ENCODE data around the gene SNTB2. TPM values are rescaled to one million over a fixed set of nuclear protein-coding genes. Genes with fewer than 3 reads are reported as not detected.

Gene SNTB2
- total and polyA plus RNA-seq, 2 of the 13 experiments (the other 11 are each of a cell fraction or from before 2014, with no cell fraction given): 11.5 to 19.2 TPM

GRCh38 chr16:69310653-69311532 lies 123.9 kb downstream of the SNTB2 start, which contains the start of gene VPS4A (continued):
- 0 out of 2 replicates have a peak, but pooled peaks have one; percentile 22 for TF ChIP-seq HOXA9 (CRISPR knock-in tag; IDR thresholded peaks at IDR 0.05; ENCODE audit: borderline replicate concordance)
- TF ChIP-seq FOSL2 (CRISPR knock-in tag; IDR thresholded peaks at IDR 0.05): peak; percentile 32; the same call in 1 of the 2 replicates
- peak; percentile 89 for TF ChIP-seq HNRNPLL (IDR thresholded peaks at IDR 0.05; ENCODE audit: low read depth, low read length, poor library complexity, severe bottlenecking)
- TF ChIP-seq PITX1 (CRISPR knock-in tag; IDR thresholded peaks at IDR 0.05): 0 out of 2 replicates have a peak, but pooled peaks have one; percentile 23
- TF ChIP-seq KLF16 (CRISPR knock-in tag; IDR thresholded peaks at IDR 0.05): peak in 1 of 2 experiments; percentile 67; a peak in 2 of 4 replicates
- TF ChIP-seq ATF7-NPFF (CRISPR knock-in tag; IDR thresholded peaks at IDR 0.05; ENCODE audit: low read depth): peak; percentile 65; the same call in 1 of the 2 replicates
- TF ChIP-seq ZNF501 (CRISPR knock-in tag; IDR thresholded peaks at IDR 0.05): peak; percentile 68
- peak; percentile 22 for TF ChIP-seq TAF15 (IDR thresholded peaks at IDR 0.05; ENCODE audit: low read depth, low read length, poor library complexity, severe bottlenecking)
- TF ChIP-seq ZNF343 (CRISPR knock-in tag; IDR thresholded peaks at IDR 0.05): peak; percentile 55; the same call in 1 of the 2 replicates
- peak; percentile 45; the same call in 1 of the 2 replicates for TF ChIP-seq KLF12 (CRISPR knock-in tag; IDR thresholded peaks at IDR 0.05; ENCODE audit: borderline replicate concordance)
- 0 out of 2 replicates have a peak, but pooled peaks have one; percentile 8 for TF ChIP-seq PPARG (CRISPR knock-in tag; conservative IDR thresholded peaks at IDR 0.05)
- no peak for TF ChIP-seq NR2F6 (IDR thresholded peaks at IDR 0.05)
- peak; percentile 57; the same call in 1 of the 2 replicates for TF ChIP-seq NR2F6 (CRISPR knock-in tag; IDR thresholded peaks at IDR 0.05)
- TF ChIP-seq ZZZ3 (CRISPR knock-in tag; IDR thresholded peaks at IDR 0.05; ENCODE audit: borderline replicate concordance): no peak
- peak; percentile 93 for TF ChIP-seq ZNF784 (CRISPR knock-in tag; IDR thresholded peaks at IDR 0.05; ENCODE audit: borderline replicate concordance)
- no peak; the same call in none of the 2 replicates for TF ChIP-seq REPIN1 (CRISPR knock-in tag; IDR thresholded peaks at IDR 0.05; ENCODE audit: borderline replicate concordance, low read depth)
- peak; percentile 73; the same call in 1 of the 2 replicates for TF ChIP-seq ZNF546 (CRISPR knock-in tag; conservative IDR thresholded peaks at IDR 0.05)
- 0 out of 2 replicates have a peak, but pooled peaks have one; percentile 56 for TF ChIP-seq JDP2 (CRISPR knock-in tag; IDR thresholded peaks at IDR 0.05; ENCODE audit: borderline replicate concordance)
- TF ChIP-seq HOXA3 (CRISPR knock-in tag; IDR thresholded peaks at IDR 0.05): peak; percentile 89
- 0 out of 2 replicates have a peak, but pooled peaks have one; percentile 27 for TF ChIP-seq HIVEP1 (CRISPR knock-in tag; IDR thresholded peaks at IDR 0.05)
- TF ChIP-seq CTCF (CRISPR knock-in tag; IDR thresholded peaks at IDR 0.05): peak; percentile 92
- peak; percentile 82; the same call in 1 of the 2 replicates for TF ChIP-seq MTERF4 (CRISPR knock-in tag; IDR thresholded peaks at IDR 0.05)
- TF ChIP-seq HOXD1 (CRISPR knock-in tag; IDR thresholded peaks at IDR 0.05): no peak
- peak; percentile 27; the same call in 1 of the 2 replicates for TF ChIP-seq RFXAP (CRISPR knock-in tag; IDR thresholded peaks at IDR 0.05; ENCODE audit: borderline replicate concordance)
- peak; percentile 56; the same call in 1 of the 2 replicates for TF ChIP-seq ATF3 (CRISPR knock-in tag; IDR thresholded peaks at IDR 0.05)
- peak; percentile 52; the same call in 1 of the 2 replicates for TF ChIP-seq KMT2B (CRISPR knock-in tag; IDR thresholded peaks at IDR 0.05)
